NCI-H748 treated with DMSO at 0.1 percent for 48 hours (cell line): ENCODE measurements around the gene SH3PXD2A.

Source experiments
- DNase-seq: peaks from one replicate; lab custom pipeline; 2025; lab: John Stamatoyannopoulos, UW

Gene SH3PXD2A

GRCh38 chr10:103603382-103603781, 252.0 kb downstream of the SH3PXD2A start:
- no peak for DNase-seq

GRCh38 chr10:103602852-103603155, 252.6 kb downstream of the SH3PXD2A start:
- no peak for DNase-seq

- no peak for DNase-seq
These were observed 253.1 kb downstream of the SH3PXD2A start for GRCh38 chr10:103602028-103602851.

- no peak for DNase-seq
These were observed 254.3 kb downstream of the SH3PXD2A start for GRCh38 chr10:103600956-103601569.

- no peak for DNase-seq
These were observed 255.1 kb downstream of the SH3PXD2A start for GRCh38 chr10:103600325-103600724.

- DNase-seq, result no peak
These were observed 255.5 kb downstream of the SH3PXD2A start for GRCh38 chr10:103599907-103600306.

GRCh38 chr10:103599211-103599610, 256.2 kb downstream of the SH3PXD2A start:
- no peak for DNase-seq

- peak; percentile 58 for DNase-seq
These were observed 256.7 kb downstream of the SH3PXD2A start for GRCh38 chr10:103598654-103599115.

GRCh38 chr10:103597003-103597402, 258.4 kb downstream of the SH3PXD2A start:
- DNase-seq, result no peak

GRCh38 chr10:103595933-103596726, 259.2 kb downstream of the SH3PXD2A start:
- DNase-seq, result no peak

- DNase-seq, result no peak
These were observed 262.3 kb downstream of the SH3PXD2A start for GRCh38 chr10:103593022-103593570.

- peak; percentile 4 for DNase-seq
These were observed 263.0 kb downstream of the SH3PXD2A start for GRCh38 chr10:103592186-103593021.

GRCh38 chr10:103590744-103591291, 264.6 kb downstream of the SH3PXD2A start:
- no peak for DNase-seq

GRCh38 chr10:103590060-103590459, 265.3 kb downstream of the SH3PXD2A start:
- DNase-seq, result no peak

- no peak for DNase-seq
These were observed 266.2 kb downstream of the SH3PXD2A start for GRCh38 chr10:103589074-103589630.

- no peak for DNase-seq
These were observed 268.3 kb downstream of the SH3PXD2A start for GRCh38 chr10:103587073-103587472.

- no peak for DNase-seq
These were observed 270.4 kb downstream of the SH3PXD2A start for GRCh38 chr10:103585011-103585405.

- no peak for DNase-seq
These were observed 271.0 kb downstream of the SH3PXD2A start for GRCh38 chr10:103584216-103585010.

- DNase-seq, result no peak
These were observed 271.5 kb downstream of the SH3PXD2A start for GRCh38 chr10:103583871-103584215.
